Pulmonary artery endothelial cell (primary cell): ENCODE results near the gene RNF144A. TPM values are rescaled to one million over a fixed set of nuclear protein-coding genes. Genes with fewer than 3 reads are reported as not detected.
"Not testable (repeated sequence)": the region's sequence is repeated elsewhere in the genome, so short reads cannot be mapped to it uniquely, and the experiment has no call there.

Source experiments
- DNase-seq: peaks from one replicate; pipeline ENCODE4 v3.0.0-alpha.2; 2011; ENCODE audit warnings: low read depth, low spot score
- total RNA-seq: library from RNA; depleted of rRNA; stranded (reverse); fragments of >200 nt; gene quantifications from 2 replicates; pipeline ENCODE4 v1.2.3, GENCODE V29; 2014

Gene RNF144A
- total RNA-seq, 1 donor from 2014 or later = 5.3 TPM

DNA sequence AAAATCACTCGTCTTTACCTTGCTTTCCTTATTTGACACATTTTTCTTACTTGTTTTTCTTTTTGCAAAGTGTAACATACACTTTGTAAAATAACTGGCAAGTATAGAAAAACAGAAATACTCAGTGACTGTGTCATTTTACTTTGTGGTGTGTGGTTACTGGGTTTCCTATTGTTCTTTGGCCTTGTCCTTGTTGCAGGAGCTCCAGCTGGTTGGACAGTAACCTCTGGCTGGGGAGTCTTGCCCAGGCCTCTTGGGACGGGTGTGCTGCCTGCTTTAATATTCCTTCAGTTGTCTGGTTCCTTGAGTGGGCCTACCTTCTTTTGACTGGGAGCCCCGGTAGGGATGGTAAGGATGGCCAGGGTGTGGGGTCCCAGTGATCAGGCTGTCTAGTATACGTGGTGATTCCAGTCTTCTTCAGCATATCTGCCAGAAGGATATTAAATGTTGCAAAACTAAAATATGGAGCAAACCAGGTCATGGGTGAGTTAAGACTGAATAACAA is 53.8 kb downstream of the RNF144A start:
- no peak for DNase-seq

DNA sequence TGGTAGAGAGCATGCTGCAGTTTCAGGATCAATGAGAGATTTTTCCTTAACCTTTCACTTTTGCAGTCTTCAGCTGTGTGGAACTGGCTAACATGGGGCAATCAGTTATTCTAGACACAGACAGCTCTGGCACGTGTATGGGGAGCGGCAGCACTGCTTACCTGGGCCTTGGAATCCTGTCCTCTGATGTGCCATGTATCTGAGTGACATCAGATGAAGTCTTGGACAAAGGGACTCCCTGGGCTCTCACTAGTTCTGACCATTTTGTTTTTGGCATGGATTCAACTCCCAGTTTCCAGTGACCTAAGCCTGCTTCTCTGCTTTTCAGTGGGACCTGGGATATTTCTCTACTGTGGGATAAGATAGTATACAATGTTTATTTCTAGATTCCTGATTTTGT is 54.3 kb downstream of the RNF144A start:
- DNase-seq = no peak

DNA sequence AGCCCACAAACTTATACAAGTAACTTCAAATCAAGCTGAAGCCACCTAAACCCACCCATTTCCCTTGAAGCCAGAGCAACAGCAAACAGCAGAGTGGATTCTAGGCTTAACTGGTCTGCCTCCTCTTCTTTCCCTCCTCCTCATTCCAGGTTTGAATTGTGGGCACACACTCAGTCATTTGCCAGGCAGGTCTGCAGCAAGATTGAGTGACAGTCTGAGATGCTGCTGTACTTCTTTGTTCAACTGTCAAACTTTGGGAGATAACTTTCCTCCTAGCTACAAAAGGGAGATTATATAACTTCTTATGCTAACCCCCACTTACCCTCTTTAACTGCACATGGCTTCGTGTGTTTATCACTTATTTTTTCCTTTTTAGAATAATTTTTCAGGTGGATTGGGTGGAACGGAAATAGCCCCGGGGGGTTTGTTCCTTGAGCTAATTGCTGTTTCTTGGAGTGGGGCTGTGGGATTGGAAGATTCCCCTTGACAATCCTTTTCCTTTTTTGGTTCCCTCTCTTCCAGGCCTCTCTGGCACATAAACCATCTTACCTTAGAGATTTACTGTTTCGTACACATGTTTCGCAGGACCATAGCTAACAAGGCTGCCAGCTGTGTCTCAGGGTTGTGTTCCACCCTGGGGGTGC is 55.0 kb downstream of the RNF144A start:
- DNase-seq = no peak

- no peak for DNase-seq
Measured at GRCh38 chr2:6973895-6974545, 56.8 kb downstream of the RNF144A start.

- peak; percentile 22 for DNase-seq
Measured at GRCh38 chr2:6975988-6976387, 58.8 kb downstream of the RNF144A start.

DNA sequence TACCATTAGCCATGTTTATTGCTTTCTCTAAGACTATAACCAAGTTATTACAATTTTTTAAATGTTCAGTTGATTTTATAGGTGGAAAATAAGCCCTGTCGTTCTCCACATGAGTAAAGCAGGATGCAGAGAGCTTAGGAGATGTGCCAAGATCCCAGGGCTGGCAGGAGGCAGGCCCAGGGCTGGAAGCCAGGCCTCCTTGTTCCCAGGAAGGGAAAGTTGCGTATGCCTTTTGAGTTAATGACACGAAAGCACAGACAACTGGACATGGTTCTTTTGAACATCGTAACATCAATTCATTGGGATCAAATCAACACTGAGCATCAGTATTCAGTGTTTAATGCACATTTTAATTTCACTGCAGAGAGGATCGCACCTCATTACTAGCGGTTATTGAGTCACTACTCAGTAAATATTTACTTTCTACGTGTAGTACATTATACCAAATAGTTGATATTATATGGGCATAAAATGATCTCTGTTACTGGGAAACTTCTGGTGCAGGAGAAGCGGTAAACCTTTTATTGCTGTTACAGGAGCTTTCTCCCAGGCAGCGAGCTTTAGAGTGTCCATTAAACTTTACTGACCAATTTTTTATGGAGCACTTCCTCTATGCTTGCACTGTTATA is 60.0 kb downstream of the RNF144A start:
- no peak for DNase-seq

DNA sequence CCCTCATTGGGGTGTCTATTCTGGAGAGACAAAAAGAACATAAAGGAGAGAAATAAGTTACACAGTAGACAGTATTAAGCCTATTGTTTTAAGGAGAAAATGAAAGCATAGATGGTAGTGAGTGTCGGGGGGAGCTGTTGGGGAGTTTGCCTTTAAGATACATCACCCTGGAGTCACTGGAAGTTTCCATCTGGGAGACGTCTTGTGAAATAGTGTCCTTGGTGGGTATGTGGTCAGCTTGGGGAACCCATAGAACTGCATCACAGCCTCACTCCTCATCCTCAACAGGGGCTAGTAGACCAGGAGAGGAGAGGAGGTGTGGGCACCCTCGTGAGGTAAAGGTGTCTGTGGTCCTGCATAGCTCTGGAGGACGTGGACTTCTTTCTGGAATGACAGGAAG is 60.6 kb downstream of the RNF144A start:
- no peak for DNase-seq

DNA sequence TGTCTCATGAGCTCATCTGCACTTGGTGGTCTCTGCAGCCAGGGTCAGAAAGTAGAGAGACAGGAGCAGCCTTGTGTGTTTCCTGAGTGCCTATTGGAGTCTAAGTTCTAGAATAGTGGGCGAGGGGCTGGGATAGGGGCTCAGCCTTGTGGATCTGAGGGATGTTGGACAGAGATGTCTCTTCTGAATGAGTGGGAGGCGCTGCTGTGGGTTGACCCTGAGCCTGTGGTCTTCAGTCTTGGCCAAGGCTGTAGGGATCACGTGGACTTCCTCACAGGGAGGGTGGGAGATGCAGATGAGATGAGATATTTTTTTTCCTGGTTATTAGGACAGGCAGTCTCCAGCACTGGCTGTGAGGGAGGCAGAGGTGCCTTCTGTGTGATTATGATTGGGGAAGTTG is 61.8 kb downstream of the RNF144A start:
- no peak for DNase-seq

- DNase-seq = no peak
Measured at GRCh38 chr2:6982449-6982848, 65.2 kb downstream of the RNF144A start.

GRCh38 chr2:6982934-6983589 is 65.8 kb downstream of the RNF144A start:
- DNase-seq = no peak

DNA sequence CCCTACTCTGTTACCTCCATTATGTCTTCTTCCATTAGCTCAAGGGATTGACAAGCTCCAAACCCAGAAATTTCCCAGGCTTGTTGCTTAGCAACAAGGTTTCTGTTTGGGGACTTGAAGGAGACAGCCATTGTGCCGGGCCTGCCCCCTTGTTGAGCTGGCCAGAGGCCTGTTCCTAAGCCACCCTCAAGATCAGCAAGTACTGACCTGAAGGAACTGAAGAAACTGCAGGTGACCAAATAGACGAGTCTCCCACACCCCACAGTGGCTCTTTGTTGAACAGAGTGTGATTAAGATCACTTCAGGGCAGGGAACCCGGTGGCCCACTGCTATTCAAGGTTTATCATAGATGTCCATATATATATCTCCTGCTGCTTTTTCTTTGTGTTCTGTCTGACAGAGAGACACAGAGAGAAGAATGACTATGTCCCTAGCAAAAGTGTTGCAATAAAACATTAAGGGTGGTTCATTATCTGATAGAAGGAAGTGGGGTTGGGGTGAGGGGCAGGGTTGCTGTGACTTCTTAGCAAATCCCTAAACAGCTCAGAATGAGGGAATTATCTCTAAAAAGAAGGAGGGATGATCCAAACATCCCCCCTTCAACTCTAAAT is 69.2 kb downstream of the RNF144A start:
- DNase-seq = no peak

DNA sequence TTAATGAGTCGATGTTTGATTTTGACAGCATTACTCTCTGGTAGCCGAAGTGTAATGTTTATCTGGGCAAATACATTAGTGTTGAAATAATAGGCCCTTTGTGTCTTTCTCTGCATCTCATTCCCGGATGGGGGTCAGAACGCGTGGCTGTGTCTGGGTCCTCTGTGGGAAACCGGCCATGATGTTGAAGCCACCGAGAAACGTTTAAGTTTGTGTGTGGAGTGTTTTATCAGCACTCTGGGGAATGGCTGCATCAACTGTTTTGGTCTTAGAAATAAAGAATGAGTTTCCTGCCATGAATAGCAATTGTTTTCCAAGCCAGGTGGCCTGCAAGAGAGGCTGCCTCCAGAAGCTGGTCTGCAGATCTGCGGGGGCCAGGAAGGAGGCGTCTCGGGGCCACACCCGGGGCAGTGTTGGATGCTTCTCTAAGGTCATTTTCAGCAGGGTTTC is 69.7 kb downstream of the RNF144A start:
- no peak for DNase-seq

- DNase-seq = no peak
Measured at GRCh38 chr2:6990871-6991270, 73.7 kb downstream of the RNF144A start.

DNA sequence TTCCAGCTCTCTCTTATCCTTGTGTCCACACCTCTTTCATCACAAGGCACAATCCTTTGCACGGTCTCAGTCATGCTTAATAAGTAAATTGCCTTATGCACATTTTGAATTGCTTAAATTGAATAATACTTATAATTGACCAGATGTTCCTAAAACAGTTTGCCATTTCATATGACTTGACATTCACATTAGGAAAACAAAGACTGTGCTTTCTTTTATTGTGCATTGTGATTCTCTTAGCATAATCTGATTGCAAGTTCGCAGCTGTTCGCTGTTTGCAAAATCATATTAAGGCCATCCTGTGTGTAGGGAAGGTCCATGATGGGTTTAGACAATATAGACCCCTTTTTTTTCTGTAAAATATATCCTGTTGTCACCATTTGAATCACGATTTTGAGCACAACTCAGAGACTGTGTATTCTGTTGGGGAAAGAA is 75.6 kb downstream of the RNF144A start:
- DNase-seq = no peak

GRCh38 chr2:6993229-6993640 is 76.0 kb downstream of the RNF144A start:
- no peak for DNase-seq

- DNase-seq = no peak
Measured at GRCh38 chr2:6993936-6994335, 76.7 kb downstream of the RNF144A start.

DNA sequence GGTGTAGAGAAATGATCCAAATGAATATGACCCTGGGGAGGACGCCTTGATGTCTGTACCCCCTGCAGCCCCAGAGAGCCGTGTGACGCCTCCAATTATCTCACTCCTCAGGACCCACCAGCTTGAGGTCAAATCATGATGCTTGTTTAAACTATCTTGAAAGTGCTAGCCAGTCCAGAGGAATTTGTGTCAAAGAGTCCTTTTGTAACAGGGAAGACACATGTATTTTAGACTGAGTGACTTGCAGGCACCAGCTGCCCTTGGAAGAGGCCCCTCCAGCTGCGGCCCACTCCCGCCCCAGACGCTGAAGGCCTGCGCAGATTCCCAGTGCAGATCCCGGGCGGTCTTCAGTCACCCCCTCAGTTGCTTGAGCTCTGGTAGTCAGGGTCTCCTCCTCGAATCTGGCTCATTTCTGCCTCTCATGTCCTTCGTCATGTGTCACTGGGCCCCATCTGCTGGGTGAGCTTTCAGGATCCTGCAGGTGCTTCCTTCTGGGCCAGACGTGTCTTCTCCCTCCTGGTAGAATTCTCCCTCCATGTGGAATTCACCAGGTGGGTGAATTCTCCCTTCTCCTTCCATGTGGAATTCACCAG is 77.4 kb downstream of the RNF144A start:
- DNase-seq = no peak

DNA sequence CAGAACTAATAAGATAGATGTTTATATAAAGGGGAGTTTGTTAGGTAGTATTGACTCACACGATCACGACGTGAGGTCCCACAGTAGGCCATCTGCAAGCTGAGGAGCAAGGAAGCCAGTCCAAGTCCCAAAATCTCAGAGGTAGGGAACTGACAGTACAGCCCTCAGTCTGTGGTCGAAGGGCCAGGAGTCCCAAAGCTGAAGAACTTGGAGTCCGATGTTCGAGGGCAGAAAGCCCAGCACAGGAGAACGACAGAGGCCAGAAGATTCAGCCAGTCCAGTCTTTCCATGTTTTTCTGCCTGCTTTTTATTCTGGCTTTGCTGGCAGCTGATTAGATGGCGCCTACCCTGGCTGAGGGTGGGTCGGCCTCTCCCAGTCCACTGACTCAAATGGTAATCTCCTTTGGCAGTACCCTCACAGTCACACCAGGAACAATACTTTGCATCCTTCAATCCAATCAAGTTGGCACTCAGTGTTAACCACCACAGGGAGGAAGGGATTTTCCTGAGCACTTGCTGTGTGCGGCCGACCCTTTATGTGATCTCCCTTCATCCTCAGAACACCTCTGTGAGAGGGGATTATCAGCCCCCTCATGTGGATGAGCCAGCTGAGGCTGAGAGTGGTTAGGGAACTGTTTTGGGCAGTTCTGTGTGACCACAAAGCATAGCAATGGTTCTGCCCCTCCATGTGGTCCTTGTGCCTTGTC is 78.3 kb downstream of the RNF144A start:
- DNase-seq = no peak

DNA sequence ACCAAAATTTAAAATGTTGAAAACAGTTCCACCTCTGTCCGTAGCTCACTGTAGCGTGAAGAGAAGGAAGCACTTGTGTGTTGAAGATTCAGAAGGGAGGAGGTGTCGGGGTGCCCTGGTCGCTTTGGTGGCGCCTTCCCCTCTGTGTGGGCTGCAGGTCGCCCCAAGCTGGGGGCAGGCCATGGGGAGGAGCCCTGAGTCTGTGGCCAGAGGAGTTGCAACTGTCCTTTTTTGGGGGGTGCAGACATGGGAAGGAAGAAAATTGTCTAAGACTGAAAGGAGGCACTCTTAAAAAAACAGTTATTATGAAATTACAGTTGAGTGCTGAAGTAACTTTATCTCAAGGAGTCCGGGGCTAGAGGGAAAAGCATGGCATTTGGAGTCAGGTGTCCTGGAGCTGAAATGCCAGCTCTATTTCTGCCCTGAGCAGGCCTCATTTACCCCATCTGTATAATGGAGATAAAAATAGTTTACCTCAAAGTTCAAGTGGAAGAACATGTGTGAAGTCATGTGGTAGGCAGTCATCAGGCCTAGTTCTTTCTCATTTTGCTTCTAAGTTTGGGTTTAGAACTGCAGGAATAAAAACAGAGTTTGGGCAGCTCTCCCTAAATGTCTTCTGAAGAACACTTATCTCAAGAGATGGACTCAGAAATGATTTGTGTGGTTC is 82.1 kb downstream of the RNF144A start:
- no peak for DNase-seq

DNA sequence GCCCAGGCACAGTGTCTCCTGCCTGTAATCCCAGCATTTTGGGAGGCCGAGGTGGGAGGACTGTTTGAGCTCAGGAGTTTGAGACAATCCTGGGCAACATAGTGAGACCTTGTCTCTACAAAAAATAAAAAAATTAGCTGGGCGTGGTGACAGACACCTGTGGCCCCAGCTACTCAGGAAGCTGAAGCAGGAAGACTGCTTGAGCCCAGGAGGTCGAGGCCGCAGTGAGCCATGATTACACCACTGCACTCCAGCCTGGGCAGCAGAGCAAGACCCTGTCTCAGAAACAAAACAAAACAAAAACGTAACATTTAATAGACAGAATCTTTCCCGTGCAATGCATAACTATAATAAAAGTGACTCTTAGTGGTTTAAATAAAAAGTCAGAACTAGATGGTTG is 84.2 kb downstream of the RNF144A start:
- DNase-seq = not testable (repeated sequence)
